ENCODE measurements around the gene EMILIN3.

- TF ChIP-seq CTCF (IDR thresholded peaks at IDR 0.05; ENCODE audit: insufficient read depth, low read length, poor library complexity, severe bottlenecking) (no peak), EZH2phosphoT487 (conservative IDR thresholded peaks at IDR 0.05; ENCODE audit: low read length) (no peak)
Observed at GRCh38 chr20:41392295-41392694, 25.7 kb upstream of the EMILIN3 start.

Data from SU-DHL-6 (cell line).